Measurements from ENCODE around the gene MCC.

The MCC gene

GRCh38 chr5:113056988-113057387 is 431.3 kb downstream of the MCC start:
- DNase-seq (ENCODE audit: low read depth) = no peak
- TF ChIP-seq, protein P1, sequence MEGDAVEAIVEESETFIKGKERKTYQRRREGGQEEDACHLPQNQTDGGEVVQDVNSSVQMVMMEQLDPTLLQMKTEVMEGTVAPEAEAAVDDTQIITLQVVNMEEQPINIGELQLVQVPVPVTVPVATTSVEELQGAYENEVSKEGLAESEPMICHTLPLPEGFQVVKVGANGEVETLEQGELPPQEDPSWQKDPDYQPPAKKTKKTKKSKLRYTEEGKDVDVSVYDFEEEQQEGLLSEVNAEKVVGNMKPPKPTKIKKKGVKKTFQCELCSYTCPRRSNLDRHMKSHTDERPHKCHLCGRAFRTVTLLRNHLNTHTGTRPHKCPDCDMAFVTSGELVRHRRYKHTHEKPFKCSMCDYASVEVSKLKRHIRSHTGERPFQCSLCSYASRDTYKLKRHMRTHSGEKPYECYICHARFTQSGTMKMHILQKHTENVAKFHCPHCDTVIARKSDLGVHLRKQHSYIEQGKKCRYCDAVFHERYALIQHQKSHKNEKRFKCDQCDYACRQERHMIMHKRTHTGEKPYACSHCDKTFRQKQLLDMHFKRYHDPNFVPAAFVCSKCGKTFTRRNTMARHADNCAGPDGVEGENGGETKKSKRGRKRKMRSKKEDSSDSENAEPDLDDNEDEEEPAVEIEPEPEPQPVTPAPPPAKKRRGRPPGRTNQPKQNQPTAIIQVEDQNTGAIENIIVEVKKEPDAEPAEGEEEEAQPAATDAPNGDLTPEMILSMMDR (IDR thresholded peaks at IDR 0.05; ENCODE audit: low read depth, low read length, missing control alignments) = no peak
- no peak overlapping the region for H3K4me3 ChIP-seq (ENCODE audit: low read depth, low read length)

- no peak overlapping the region for H3K4me3 ChIP-seq (ENCODE audit: low read depth, low read length)
- TF ChIP-seq, protein P1 (IDR thresholded peaks at IDR 0.05; ENCODE audit: low read depth, low read length, missing control alignments) = no peak
- DNase-seq (ENCODE audit: low read depth) = no peak
Measured at GRCh38 chr5:113054899-113055298, 433.4 kb downstream of the MCC start.

DNA sequence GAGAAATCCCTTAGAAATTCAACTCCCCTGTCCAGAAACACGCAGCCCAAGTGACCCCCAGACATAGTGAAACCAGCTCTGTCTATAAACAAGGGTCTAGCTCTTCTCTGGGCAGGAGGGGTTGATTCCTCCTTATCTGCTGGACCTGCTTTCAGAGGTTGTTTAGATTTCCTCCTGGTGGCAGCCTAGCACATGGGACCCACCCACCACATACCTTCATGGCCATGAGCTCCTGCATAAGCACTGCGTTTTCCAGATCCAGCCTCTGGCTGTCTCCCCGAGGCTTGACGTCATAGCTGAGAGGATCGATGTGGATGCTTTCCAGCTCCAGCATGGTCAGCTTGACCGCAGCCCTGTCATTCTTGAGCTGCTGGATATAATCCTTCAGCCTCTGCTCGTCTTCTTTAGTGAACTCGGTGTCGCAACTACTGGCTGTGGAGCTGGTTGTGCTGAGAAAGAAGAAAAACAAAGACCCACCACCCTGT is 434.7 kb downstream of the MCC start:
- no peak overlapping the region for H3K4me3 ChIP-seq (ENCODE audit: low read depth, low read length)
- TF ChIP-seq, protein P1 (IDR thresholded peaks at IDR 0.05; ENCODE audit: low read depth, low read length, missing control alignments) = no peak
- DNase-seq (ENCODE audit: low read depth) = no peak

DNA sequence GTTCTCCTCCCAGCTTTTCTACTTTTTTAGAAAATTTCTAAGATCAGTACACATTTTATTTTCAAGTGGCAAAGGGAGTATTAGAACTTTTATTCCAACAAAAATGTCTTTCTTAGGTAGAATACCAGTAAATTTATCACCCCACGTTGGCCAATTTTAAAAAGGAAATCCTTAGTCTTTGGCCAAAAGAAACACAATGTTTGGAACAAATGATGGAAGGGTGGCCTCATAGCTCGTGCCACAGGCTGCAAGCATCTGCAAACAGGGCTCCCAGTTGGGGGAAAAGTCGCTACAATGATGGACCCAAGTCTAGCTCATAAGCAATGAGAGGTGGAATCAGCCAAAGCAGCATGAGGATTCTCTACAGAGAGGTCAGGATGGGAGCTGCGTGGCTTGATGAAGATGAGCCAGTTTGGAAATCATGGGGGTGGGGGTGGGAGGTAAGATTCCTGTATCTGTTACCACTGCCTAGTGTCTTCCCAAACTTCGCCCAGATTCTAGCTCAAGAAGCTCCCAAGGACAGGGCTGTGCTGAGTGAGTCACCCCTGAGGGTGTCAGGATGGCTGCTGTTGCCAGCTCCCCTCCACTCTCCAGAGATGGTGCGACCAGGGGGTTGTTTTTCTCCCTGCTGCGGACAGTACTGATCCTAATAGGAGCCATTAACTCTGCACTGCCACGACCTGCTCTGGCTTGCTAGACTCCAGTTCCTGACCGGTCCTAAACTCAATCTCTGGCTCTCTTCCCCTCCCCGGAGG is 436.0 kb downstream of the MCC start:
- H3K4me3 ChIP-seq (ENCODE audit: low read depth, low read length) = no peak overlapping the region
- TF ChIP-seq, protein P1 (IDR thresholded peaks at IDR 0.05; ENCODE audit: low read depth, low read length, missing control alignments) = no peak
- no peak for DNase-seq (ENCODE audit: low read depth)

GRCh38 chr5:113050721-113051382 is 437.4 kb downstream of the MCC start:
- no peak for DNase-seq (ENCODE audit: low read depth)
- TF ChIP-seq, protein P1 (IDR thresholded peaks at IDR 0.05; ENCODE audit: low read depth, low read length, missing control alignments) = no peak

DNA sequence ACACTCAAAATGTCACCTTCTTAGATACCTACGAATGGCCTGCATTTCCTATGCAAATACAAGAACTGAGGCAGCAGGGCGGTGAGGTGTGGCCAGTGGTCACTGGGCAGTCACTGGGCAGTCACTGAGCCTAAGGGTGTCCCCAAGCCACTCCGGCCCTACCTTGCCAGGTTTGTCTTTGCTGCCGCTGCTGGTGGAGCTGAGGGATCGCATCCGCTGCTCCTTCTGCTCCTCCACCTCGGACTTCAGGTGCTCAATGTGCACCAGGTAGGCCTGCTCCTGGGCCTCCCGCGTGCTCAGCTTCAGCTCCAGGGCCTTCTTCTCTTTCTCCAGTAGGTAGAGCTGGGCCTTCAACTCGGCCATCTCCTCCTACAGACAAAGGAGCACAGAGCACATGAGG is 439.3 kb downstream of the MCC start:
- TF ChIP-seq, protein P1 (IDR thresholded peaks at IDR 0.05; ENCODE audit: low read depth, low read length, missing control alignments) = no peak
- H3K4me3 ChIP-seq (ENCODE audit: low read depth, low read length) = no peak overlapping the region
- DNase-seq (ENCODE audit: low read depth) = no peak

More at GRCh38 chr5:113050721-113051382, 437.4 kb downstream of the MCC start:
- H3K4me3 ChIP-seq (ENCODE audit: low read depth, low read length) = no peak overlapping the region
